DND-41 (cell line): ENCODE data around the gene CYB5A.

ENCODE experiments used
- ATAC-seq: fragments of 200-7000 bp; cut with Tn5 transposase; 3 replicates; pipeline ENCODE4 v1.9.1; 2021; ENCODE audit warnings: low read depth; ENCODE audit not compliant: insufficient read depth
- DNase-seq: peaks from one replicate; pipeline ENCODE4 v3.0.0-alpha.2; 2020
- H2AFZ ChIP-seq: 2 replicates; pipeline ENCODE4 v1.6.0; 2012; ENCODE audit warnings: low read depth, low read length
- H3K27ac ChIP-seq: 2 replicates; pipeline ENCODE4 v1.5.1; 2012; ENCODE audit warnings: low read length, inconsistent platforms
- H3K27me3 ChIP-seq: fragments of 200-600 bp; sonication (generic); 2 replicates; pipeline ENCODE4 v1.6.0; 2012; ENCODE audit warnings: low read length, mild to moderate bottlenecking, inconsistent platforms; ENCODE audit not compliant: insufficient read depth, poor library complexity
- H3K36me3 ChIP-seq: 2 replicates; pipeline ENCODE4 v1.5.1; 2012; ENCODE audit warnings: low read length, inconsistent platforms; ENCODE audit not compliant: insufficient read depth
- H3K4me1 ChIP-seq: 2 replicates; pipeline ENCODE4 v1.5.1; 2012; ENCODE audit warnings: mild to moderate bottlenecking, low read length; ENCODE audit not compliant: insufficient read depth
- H3K4me2 ChIP-seq: 2 replicates; pipeline ENCODE4 v1.6.0; 2012; ENCODE audit warnings: mild to moderate bottlenecking, moderate library complexity, low read length, inconsistent platforms; ENCODE audit not compliant: insufficient read depth
- H3K4me3 ChIP-seq, 2 experiments: fragments of 200-600 bp in 1 of 2; shearing (Covaris generic) in 1 of 2; 2 replicates each; pipeline ENCODE4 v1.5.1; 2012 to 2016; ENCODE audit warnings: inconsistent platforms in 2 of 2, low read length in 2 of 2, mild to moderate bottlenecking in 2 of 2, low read depth in 1 of 2, moderate library complexity in 1 of 2
- H3K79me2 ChIP-seq: 2 replicates; pipeline ENCODE4 v1.6.0; 2012; ENCODE audit warnings: low read length, inconsistent platforms; ENCODE audit not compliant: insufficient read depth
- H3K9ac ChIP-seq: 2 replicates; pipeline ENCODE4 v1.6.0; 2012; ENCODE audit warnings: low read depth, mild to moderate bottlenecking, inconsistent platforms, low read length, moderate library complexity
- H3K9me3 ChIP-seq: 2 replicates; pipeline ENCODE4 v1.5.1; 2012; ENCODE audit warnings: low read length, moderate library complexity, mild to moderate bottlenecking, inconsistent platforms; ENCODE audit not compliant: insufficient read depth, severe bottlenecking
- H4K20me1 ChIP-seq: 2 replicates; pipeline ENCODE4 v1.6.0; 2012; ENCODE audit warnings: low read length; ENCODE audit not compliant: insufficient read depth
- EZH2 ChIP-seq: IDR thresholded peaks from 3 replicates; pipeline ENCODE4 v1.6.1; 2012; ENCODE audit warnings: borderline replicate concordance, low read depth, mild to moderate bottlenecking, moderate library complexity, low read length, inconsistent platforms; ENCODE audit not compliant: severe bottlenecking
- TF ChIP-seq, protein P1 (sequence below): IDR thresholded peaks from 2 replicates; pipeline ENCODE4 v1.5.1; 2012; ENCODE audit warnings: borderline replicate concordance, low read length, moderate library complexity, mild to moderate bottlenecking; ENCODE audit not compliant: poor library complexity, severe bottlenecking; ENCODE audit errors: extremely low read depth

CYB5A gene

DNA sequence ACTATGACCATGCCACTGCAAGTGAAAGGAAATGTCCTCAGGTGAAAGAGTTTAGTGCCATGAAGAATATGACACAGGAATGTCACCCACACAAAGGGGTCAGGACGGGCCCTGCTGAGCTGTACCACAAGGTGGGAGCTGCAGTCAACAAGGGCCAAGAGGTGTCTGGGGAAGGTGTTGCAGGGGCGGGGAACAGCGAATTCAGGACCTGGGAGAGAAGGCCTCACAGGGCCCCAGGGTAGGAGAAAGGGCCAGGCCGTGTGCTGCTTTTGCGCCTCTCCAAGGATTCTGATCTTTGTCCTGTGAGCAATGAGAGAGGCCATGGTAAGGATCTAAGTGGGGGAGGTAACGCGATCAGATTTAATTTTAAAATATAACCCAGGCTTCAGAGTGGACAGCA lies 23.6 kb downstream of the CYB5A start:
- H4K20me1 ChIP-seq: peaks cover 12% of the 10 kb centered on the region; the same call in 1 of the 2 replicates
- DNase-seq: no peak
- no peak overlapping the region for H3K4me3 ChIP-seq
- no peak overlapping the region for H2AFZ ChIP-seq
- H3K27ac ChIP-seq: no peak overlapping the region
- H3K79me2 ChIP-seq: no peaks in the 10 kb centered on the region
- no peak for ATAC-seq
- H3K27me3 ChIP-seq: no peaks in the 10 kb centered on the region
- H3K9ac ChIP-seq: no peak overlapping the region
- H3K9me3 ChIP-seq: no peaks in the 10 kb centered on the region
- H3K36me3 ChIP-seq: no peaks in the 10 kb centered on the region
- TF ChIP-seq, protein P1, sequence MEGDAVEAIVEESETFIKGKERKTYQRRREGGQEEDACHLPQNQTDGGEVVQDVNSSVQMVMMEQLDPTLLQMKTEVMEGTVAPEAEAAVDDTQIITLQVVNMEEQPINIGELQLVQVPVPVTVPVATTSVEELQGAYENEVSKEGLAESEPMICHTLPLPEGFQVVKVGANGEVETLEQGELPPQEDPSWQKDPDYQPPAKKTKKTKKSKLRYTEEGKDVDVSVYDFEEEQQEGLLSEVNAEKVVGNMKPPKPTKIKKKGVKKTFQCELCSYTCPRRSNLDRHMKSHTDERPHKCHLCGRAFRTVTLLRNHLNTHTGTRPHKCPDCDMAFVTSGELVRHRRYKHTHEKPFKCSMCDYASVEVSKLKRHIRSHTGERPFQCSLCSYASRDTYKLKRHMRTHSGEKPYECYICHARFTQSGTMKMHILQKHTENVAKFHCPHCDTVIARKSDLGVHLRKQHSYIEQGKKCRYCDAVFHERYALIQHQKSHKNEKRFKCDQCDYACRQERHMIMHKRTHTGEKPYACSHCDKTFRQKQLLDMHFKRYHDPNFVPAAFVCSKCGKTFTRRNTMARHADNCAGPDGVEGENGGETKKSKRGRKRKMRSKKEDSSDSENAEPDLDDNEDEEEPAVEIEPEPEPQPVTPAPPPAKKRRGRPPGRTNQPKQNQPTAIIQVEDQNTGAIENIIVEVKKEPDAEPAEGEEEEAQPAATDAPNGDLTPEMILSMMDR: no peak
- no peak for TF ChIP-seq EZH2
- H3K4me2 ChIP-seq: no peak overlapping the region
- H3K4me1 ChIP-seq: no peaks in the 10 kb centered on the region

DNA sequence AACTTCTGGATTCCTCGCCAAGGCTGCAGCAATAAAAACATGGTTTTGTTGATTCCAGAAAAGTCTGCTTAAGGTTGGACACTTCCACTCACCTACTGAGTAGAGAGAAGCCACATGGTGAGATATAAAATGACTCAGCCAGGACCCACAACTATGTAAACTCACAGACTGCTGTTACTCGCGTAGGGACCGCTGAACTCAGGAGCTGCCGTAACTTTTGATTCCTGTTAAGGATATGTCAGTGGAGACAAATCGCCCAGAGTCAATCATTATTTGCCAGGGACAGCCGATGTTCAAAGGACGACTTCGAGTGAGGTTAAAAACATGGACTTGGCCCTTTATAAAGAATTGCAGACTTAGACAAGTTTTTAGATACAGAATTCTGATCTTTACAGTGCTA lies 25.6 kb downstream of the CYB5A start:
- no peaks in the 10 kb centered on the region for H3K4me1 ChIP-seq
- no peak for TF ChIP-seq EZH2
- TF ChIP-seq, protein P1: no peak
- H3K27ac ChIP-seq: no peak overlapping the region
- no peaks in the 10 kb centered on the region for H3K79me2 ChIP-seq
- no peaks in the 10 kb centered on the region for H3K27me3 ChIP-seq
- no peak overlapping the region for H3K4me3 ChIP-seq
- no peak overlapping the region for H3K9ac ChIP-seq
- no peak overlapping the region for H3K4me2 ChIP-seq
- H2AFZ ChIP-seq: no peak overlapping the region
- H4K20me1 ChIP-seq: peaks cover 12% of the 10 kb centered on the region; the same call in 1 of the 2 replicates
- no peaks in the 10 kb centered on the region for H3K9me3 ChIP-seq
- H3K36me3 ChIP-seq: peaks cover 4% of the 10 kb centered on the region
- ATAC-seq (no peak), DNase-seq (no peak)

DNA sequence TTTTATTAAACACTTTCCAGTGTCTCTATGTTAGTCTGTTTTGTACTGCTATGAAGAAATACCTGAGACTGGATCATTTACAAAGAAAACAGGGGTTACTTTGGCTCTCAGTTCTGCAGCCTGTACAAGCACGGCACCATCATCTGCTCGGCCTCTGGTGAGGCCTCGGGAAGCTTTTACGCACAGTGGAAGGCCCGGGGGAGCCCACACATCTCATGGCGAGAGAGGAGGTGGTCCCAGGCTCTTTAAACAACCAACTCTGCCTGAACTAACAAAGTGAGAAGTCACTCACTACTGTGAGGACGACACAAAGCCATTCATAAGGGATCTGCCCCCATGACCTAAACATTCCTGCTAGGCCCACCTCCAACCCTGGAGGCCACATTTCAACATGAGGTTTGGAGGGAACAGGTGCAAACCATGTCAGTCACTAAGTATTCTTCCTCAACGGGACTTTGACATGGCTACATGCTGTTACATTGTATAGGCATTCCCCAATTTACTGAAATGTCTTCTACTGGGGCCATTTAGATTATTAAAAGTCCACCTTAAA lies 26.1 kb downstream of the CYB5A start:
- Histone ChIP-seq H3K79me2 (no peaks in the 10 kb centered on the region), H3K4me3 (no peak overlapping the region), H3K9me3 (no peaks in the 10 kb centered on the region), H3K27ac (no peak overlapping the region), H3K4me2 (no peak overlapping the region), H2AFZ (no peak overlapping the region), H3K9ac (no peak overlapping the region), H3K27me3 (no peaks in the 10 kb centered on the region), H3K36me3 (peaks cover 4% of the 10 kb centered on the region), H3K4me1 (no peaks in the 10 kb centered on the region), H4K20me1 (peaks cover 12% of the 10 kb centered on the region; the same call in 1 of the 2 replicates)
- no peak for TF ChIP-seq EZH2
- TF ChIP-seq, protein P1: no peak
- no peak for DNase-seq
- no peak for ATAC-seq
